ENCODE data around the gene ARVCF. TPM values are rescaled to one million over a fixed set of nuclear protein-coding genes. Genes with fewer than 3 reads are reported as not detected.

Gene ARVCF
- total RNA-seq, 1 donor from 2014 or later, result 25.4 TPM

GRCh38 chr22:20036535-20037392, 20.1 kb upstream of the ARVCF start:
- intact Hi-C loops (cut with micrococcal nuclease), result no loop called here
- Histone ChIP-seq H3K9me3 (replicated peaks) (no peaks in the 10 kb centered on the region), H3K27ac (replicated peaks) (no peak overlapping the region), H3K4me3 (no peak overlapping the region), H3K4me1 (peaks cover 58% of the 10 kb centered on the region), H3K36me3 (peaks cover 54% of the 10 kb centered on the region), H3K27me3 (ENCODE audit: low read depth) (no peaks in the 10 kb centered on the region)
- no peak for DNase-seq
- TF ChIP-seq CTCF (IDR thresholded peaks at IDR 0.05; ENCODE audit: borderline replicate concordance), result no peak

GRCh38 chr22:20036084-20036482, 19.5 kb upstream of the ARVCF start:
- DNase-seq, result no peak
- Histone ChIP-seq H3K4me1 (peaks cover 65% of the 10 kb centered on the region), H3K27ac (replicated peaks) (no peak overlapping the region), H3K36me3 (peaks cover 56% of the 10 kb centered on the region), H3K4me3 (no peak overlapping the region), H3K9me3 (replicated peaks) (no peaks in the 10 kb centered on the region), H3K27me3 (ENCODE audit: low read depth) (no peaks in the 10 kb centered on the region)
- intact Hi-C loops (cut with micrococcal nuclease), result no loop called here
- TF ChIP-seq CTCF (IDR thresholded peaks at IDR 0.05; ENCODE audit: borderline replicate concordance), result no peak

GRCh38 chr22:20035375-20036083, 18.9 kb upstream of the ARVCF start:
- intact Hi-C loops (cut with micrococcal nuclease), result no loop called here
- H3K4me1 ChIP-seq, result peaks cover 68% of the 10 kb centered on the region
- H3K27ac ChIP-seq (replicated peaks), result no peak overlapping the region
- H3K4me3 ChIP-seq, result no peak overlapping the region
- peaks cover 51% of the 10 kb centered on the region for H3K36me3 ChIP-seq
- H3K9me3 ChIP-seq (replicated peaks), result no peaks in the 10 kb centered on the region
- H3K27me3 ChIP-seq (ENCODE audit: low read depth), result no peaks in the 10 kb centered on the region
- no peak for TF ChIP-seq CTCF (IDR thresholded peaks at IDR 0.05; ENCODE audit: borderline replicate concordance)
- DNase-seq, result no peak

GRCh38 chr22:20034143-20034542, 17.5 kb upstream of the ARVCF start:
- DNase-seq, result no peak
- no peaks in the 10 kb centered on the region for H3K9me3 ChIP-seq (replicated peaks)
- H3K27ac ChIP-seq (replicated peaks), result peak overlapping the region; percentile 85
- no peak overlapping the region for H3K4me3 ChIP-seq
- H3K36me3 ChIP-seq, result peaks cover 39% of the 10 kb centered on the region
- TF ChIP-seq CTCF (IDR thresholded peaks at IDR 0.05; ENCODE audit: borderline replicate concordance), result no peak
- H3K4me1 ChIP-seq, result peaks cover 73% of the 10 kb centered on the region
- intact Hi-C loops (cut with micrococcal nuclease), result no loop called here
- H3K27me3 ChIP-seq (ENCODE audit: low read depth), result no peaks in the 10 kb centered on the region

GRCh38 chr22:20033045-20033706, 16.6 kb upstream of the ARVCF start:
- peak; percentile 73 for DNase-seq
- Histone ChIP-seq H3K27me3 (ENCODE audit: low read depth) (no peaks in the 10 kb centered on the region), H3K36me3 (peaks cover 30% of the 10 kb centered on the region), H3K4me1 (peaks cover 83% of the 10 kb centered on the region), H3K27ac (replicated peaks) (peak overlapping the region; percentile 85), H3K4me3 (no peak overlapping the region), H3K9me3 (replicated peaks) (no peaks in the 10 kb centered on the region)
- no peak for TF ChIP-seq CTCF (IDR thresholded peaks at IDR 0.05; ENCODE audit: borderline replicate concordance)
- intact Hi-C loops (cut with micrococcal nuclease), result no loop called here
